Endothelial cell of umbilical vein (primary cell): Measurements from ENCODE around the gene APCDD1. TPM values are rescaled to one million over a fixed set of nuclear protein-coding genes. Genes with fewer than 3 reads are reported as not detected.

Experiments
- BruUV-seq: library from RNA; stranded (reverse); fragments of 400-500 nt; replicated peaks from 2 replicates; lab custom pipeline; 2021; lab: Mats Ljungman, UMichigan
- CTCF ChIA-PET: fragments of 300-600, 350-600 bp; sonication (Branson Sonifier 250); formaldehyde crosslinking; loops from one replicate; lab custom pipeline; 2021; ENCODE audit warnings: antibody characterized with exemption, inconsistent platforms; lab: Charles Lee
- POLR2A ChIA-PET: fragments of 300-600, 350-600 bp; sonication (Branson Sonifier 250); formaldehyde crosslinking; loops from one replicate; lab custom pipeline; 2021; ENCODE audit warnings: antibody characterized with exemption, inconsistent platforms; lab: Charles Lee
- DNase-seq: peaks from one replicate; pipeline ENCODE4 v3.0.0-alpha.2; 2011; ENCODE audit warnings: low read depth, low spot score
- FAIRE-seq: peaks from 2 replicates; lab custom pipeline; 2011; peaks lifted over from hg19 to GRCh38; lab: Jason Lieb, UNC
- H2AFZ ChIP-seq: 2 replicates; pipeline ENCODE4 v1.6.0; 2012; ENCODE audit warnings: low read depth, low read length, control low read depth, inconsistent platforms
- H3K27ac ChIP-seq: 2 replicates; pipeline ENCODE4 v1.5.1; 2011; ENCODE audit warnings: low read depth, mild to moderate bottlenecking, control low read depth, low read length, moderate library complexity; ENCODE audit not compliant: insufficient read depth
- H3K27me3 ChIP-seq, 2 experiments: 2 replicates each; pipeline versions ENCODE4 v1.6.0 to v1.6.1; 2011; ENCODE audit warnings: low read length in 2 of 2, mixed read lengths in 1 of 2; ENCODE audit not compliant: control insufficient read depth in 2 of 2, insufficient read depth in 2 of 2
- H3K36me3 ChIP-seq, 2 experiments: 2 replicates in 1 of 2; 3 replicates in 1 of 2; pipeline ENCODE4 v1.5.1; 2011; ENCODE audit warnings: low read length in 2 of 2, mild to moderate bottlenecking in 1 of 2, moderate library complexity in 1 of 2; ENCODE audit not compliant: control insufficient read depth in 2 of 2, insufficient read depth in 2 of 2; ENCODE audit errors: extremely low read depth in 1 of 2
- H3K4me1 ChIP-seq: 3 replicates; pipeline ENCODE4 v1.5.1; 2011; ENCODE audit warnings: mild to moderate bottlenecking, low read length; ENCODE audit not compliant: control insufficient read depth, insufficient read depth; ENCODE audit errors: extremely low read depth
- H3K4me2 ChIP-seq: 2 replicates; pipeline ENCODE4 v1.6.1; 2011; ENCODE audit warnings: low read length, control low read depth, mixed read lengths; ENCODE audit not compliant: insufficient read depth
- H3K4me3 ChIP-seq, 3 experiments: fragments of 200-600 bp in 1 of 3; sonication (generic), shearing (Covaris generic) in 1 of 3; replicated peaks in 1 of 3; 2 replicates each; pipeline ENCODE4 v1.5.1; 2011 to 2016; ENCODE audit warnings: control low read depth in 3 of 3, low read length in 3 of 3, mild to moderate bottlenecking in 2 of 3, inconsistent platforms in 1 of 3, low read depth in 1 of 3, moderate library complexity in 1 of 3; ENCODE audit not compliant: insufficient read depth in 1 of 3
- H3K79me2 ChIP-seq: 2 replicates; pipeline ENCODE4 v1.6.0; 2012; ENCODE audit warnings: low read length, inconsistent platforms; ENCODE audit not compliant: control insufficient read depth, insufficient read depth
- H3K9ac ChIP-seq: replicated peaks from 2 replicates; pipeline ENCODE3; 2011; ENCODE audit warnings: low read length, control low read depth; ENCODE audit not compliant: insufficient read depth; ENCODE audit errors: extremely low read depth
- H3K9me1 ChIP-seq: replicated peaks from 3 replicates; pipeline ENCODE4 v1.6.0; 2011; ENCODE audit warnings: mild to moderate bottlenecking, low read length; ENCODE audit not compliant: control insufficient read depth, insufficient read depth; ENCODE audit errors: extremely low read depth
- H3K9me3 ChIP-seq: replicated peaks from 2 replicates; pipeline ENCODE4 v1.5.1; 2012; ENCODE audit warnings: low read length, inconsistent platforms; ENCODE audit not compliant: control insufficient read depth, insufficient read depth
- H4K20me1 ChIP-seq: replicated peaks from 2 replicates; pipeline ENCODE3; 2011; ENCODE audit warnings: mild to moderate bottlenecking, low read length; ENCODE audit not compliant: control insufficient read depth, insufficient read depth; ENCODE audit errors: extremely low read depth
- CTCF ChIP-seq, 2 donors: IDR thresholded peaks; 1 replicate in 1 of 2; 2 replicates in 1 of 2; pipeline ENCODE4 v1.5.1; 2011; ENCODE audit warnings: low read length in 2 of 2, mild to moderate bottlenecking in 2 of 2, moderate library complexity in 2 of 2, control low read depth in 1 of 2, inconsistent platforms in 1 of 2, low read depth in 1 of 2; ENCODE audit not compliant: insufficient read depth in 1 of 2; ENCODE audit errors: extremely low read depth in 1 of 2
- EZH2 ChIP-seq: IDR thresholded peaks from 2 replicates; pipeline ENCODE4 v1.6.1; 2012; ENCODE audit warnings: borderline replicate concordance, low read depth, mild to moderate bottlenecking, moderate library complexity, low read length, inconsistent platforms; ENCODE audit not compliant: severe bottlenecking
- FOS ChIP-seq: IDR thresholded peaks from 2 replicates; pipeline ENCODE4 v1.6.1; 2011; ENCODE audit warnings: mild to moderate bottlenecking, low read length, moderate library complexity, borderline replicate concordance; ENCODE audit not compliant: insufficient read depth
- GATA2 ChIP-seq: IDR thresholded peaks from 2 replicates; pipeline ENCODE4 v1.7.0; 2011; ENCODE audit warnings: low read depth, mild to moderate bottlenecking, moderate library complexity, mixed read lengths, low read length; ENCODE audit not compliant: insufficient read length, insufficient read depth
- JUN ChIP-seq: IDR thresholded peaks from 2 replicates; pipeline ENCODE4 v1.6.1; 2011; ENCODE audit warnings: borderline replicate concordance, low read depth; ENCODE audit not compliant: insufficient read length, insufficient read depth
- MAX ChIP-seq: IDR thresholded peaks from 2 replicates; pipeline ENCODE4 v1.6.1; 2011; ENCODE audit not compliant: insufficient read depth, insufficient read length
- MYC ChIP-seq: IDR thresholded peaks from one replicate; pipeline ENCODE4 v1.6.1; 2011; ENCODE audit warnings: mild to moderate bottlenecking, low read depth, low read length
- POLR2A ChIP-seq: IDR thresholded peaks from 2 replicates; pipeline ENCODE4 v1.6.1; 2012; ENCODE audit warnings: low read depth, mild to moderate bottlenecking, control low read depth, low read length
- POLR2AphosphoS5 ChIP-seq: IDR thresholded peaks from 2 replicates; pipeline ENCODE4 v1.6.1; 2012; ENCODE audit warnings: low read depth, mild to moderate bottlenecking, control low read depth, low read length, moderate library complexity; ENCODE audit not compliant: insufficient read depth
- dilution Hi-C: fragments of 300-500 bp; cut with MboI; formaldehyde crosslinking; loops from one replicate; pipeline ENCODE4 v1.15.0; 2019; ENCODE audit warnings: low sequenced_read_pairs; ENCODE audit not compliant: extremely low pct_ligation_motif_present
- intact Hi-C: fragments of 100-400 bp; cut with micrococcal nuclease; formaldehyde crosslinking; loops from one replicate; pipeline ENCODE4 v1.10.0; 2022
- polyA plus RNA-seq, 4 experiments: library from polyadenylated mRNA; depleted of rRNA in 3 of 4; stranded (reverse) in 3 of 4; unstranded in 1 of 4; fragments of >200 nt; gene quantifications; 2 replicates each; pipeline versions ENCODE4 v1.2.1 to v1.2.3, GENCODE V29; 2011 to 2012; ENCODE audit warnings: missing spikeins in 1 of 4
- total RNA-seq: library from RNA; stranded (reverse); gene quantifications from 2 replicates; pipeline ENCODE4 v1.2.3, GENCODE V29; 2021

The APCDD1 gene
- total and polyA plus RNA-seq, 2 donors (not counting 3 experiments of a cell fraction or from before 2014, with no cell fraction given): 0.95 to 1.4 TPM

GRCh38 chr18:10526561-10526949 is 72.1 kb downstream of the APCDD1 start:
- intact Hi-C loops: loop anchor here (10.0 kb wide), 2 partner anchors 252 to 912 kb away; partner anchors contain the start of gene PPP4R1
- TSS peak; percentile 43 for BruUV-seq

More at GRCh38 chr18:10526561-10526949, 72.1 kb downstream of the APCDD1 start:
- FAIRE-seq (peak; percentile 12), DNase-seq (no peak)
- H3K4me3 ChIP-seq: peak overlapping the region; percentile 41 to 98 (median 94)
- no peaks in the 10 kb centered on the region for H3K9me3 ChIP-seq
- H3K4me2 ChIP-seq: peak overlapping the region; percentile 93
- H3K79me2 ChIP-seq: peaks cover 49% of the 10 kb centered on the region
- no peak for TF ChIP-seq JUN
- TF ChIP-seq POLR2A: no peak
- no peak for TF ChIP-seq MAX
- no peak for TF ChIP-seq GATA2
- no peak for TF ChIP-seq EZH2
- no peak for TF ChIP-seq FOS
- no peak for TF ChIP-seq CTCF (IDR thresholded peaks at IDR 0.05; ENCODE audit: extremely low read depth in 1 of 2, insufficient read depth in 1 of 2, low read depth in 1 of 2, low read length in 2 of 2)
- no peak for TF ChIP-seq POLR2AphosphoS5
- no peak for TF ChIP-seq MYC
- peak overlapping the region; percentile 78 for H3K9ac ChIP-seq
- peaks cover 9 to 10% of the 10 kb centered on the region in 2 experiments for H3K27me3 ChIP-seq
- no peak overlapping the region for H2AFZ ChIP-seq
- peaks cover 6% of the 10 kb centered on the region for H4K20me1 ChIP-seq
- H3K27ac ChIP-seq: peak overlapping the region; percentile 63
- H3K4me1 ChIP-seq: peaks cover 7% of the 10 kb centered on the region
- H3K36me3 ChIP-seq: no peaks in the 10 kb centered on the region
- POLR2A ChIA-PET: no interaction called here
- H3K9me1 ChIP-seq: no peaks in the 10 kb centered on the region
- dilution Hi-C loops: no loop called here
- CTCF ChIA-PET: interaction anchor here (1.1 kb wide), 1 partner anchor 34 kb away, joined by 3 read pairs; no protein-coding TSS in a partner anchor
